Adrenal gland (tissue), 5 donors: Measurements from ENCODE around the gene ARL10.

Source experiments
- CTCF ChIP-seq, 6 experiments: fragments of 450-650 bp in 4 of 6; fragments of 200-600 bp in 2 of 6; sonication (generic) in 1 of 6; IDR thresholded peaks; 1 replicate in 5 of 6; 2 replicates in 1 of 6; pipeline versions ENCODE4 v1.5.1 to v1.8.0; 2016 to 2021; ENCODE audit warnings: antibody characterized with exemption in 6 of 6, mild to moderate bottlenecking in 2 of 6, moderate library complexity in 1 of 6
- POLR2A ChIP-seq, 2 donors: fragments of 450-650 bp; IDR thresholded peaks; one replicate each; pipeline ENCODE4 v1.6.1; 2017; ENCODE audit warnings: antibody characterized with exemption in 2 of 2, mild to moderate bottlenecking in 2 of 2, moderate library complexity in 1 of 2
- donor health status: DM: no; HTN: no; CAD: no.

- TF ChIP-seq CTCF (IDR thresholded peaks at IDR 0.05) (no peak), POLR2A (IDR thresholded peaks at IDR 0.05) (no peak)
Observed at GRCh38 chr5:176391999-176392398, 26.7 kb downstream of the ARL10 start.
